GM19455 (cell line): ENCODE results near the gene CELF5.

ENCODE experiments used
- ATAC-seq: cut with Tn5 transposase; IDR thresholded peaks from one replicate; pipeline ENCODE4 v1.9.1; 2021; ENCODE audit not compliant: unreplicated experiment

CELF5 gene

GRCh38 chr19:3238066-3238561 lies 13.7 kb downstream of the CELF5 start:
- no peak for ATAC-seq

DNA sequence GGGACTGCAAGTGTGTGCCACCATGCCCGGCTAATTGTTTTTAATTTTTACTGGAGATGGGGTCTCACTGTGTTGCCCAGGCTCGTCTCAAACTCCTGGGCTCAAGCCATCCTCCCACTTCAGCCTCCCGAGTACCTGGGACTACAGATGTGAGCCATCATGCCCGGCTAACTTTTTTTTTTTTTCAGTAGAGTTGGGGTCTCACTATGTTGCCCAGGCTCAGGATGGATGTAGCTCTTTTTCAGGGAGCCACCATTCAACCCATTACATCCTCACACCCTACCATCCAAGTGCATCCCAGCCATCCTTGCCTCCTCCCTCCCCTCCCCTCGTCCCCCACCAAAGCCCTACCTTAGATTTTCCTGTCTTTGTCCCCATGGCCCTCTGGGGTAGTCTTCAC lies 14.9 kb downstream of the CELF5 start:
- no peak for ATAC-seq

DNA sequence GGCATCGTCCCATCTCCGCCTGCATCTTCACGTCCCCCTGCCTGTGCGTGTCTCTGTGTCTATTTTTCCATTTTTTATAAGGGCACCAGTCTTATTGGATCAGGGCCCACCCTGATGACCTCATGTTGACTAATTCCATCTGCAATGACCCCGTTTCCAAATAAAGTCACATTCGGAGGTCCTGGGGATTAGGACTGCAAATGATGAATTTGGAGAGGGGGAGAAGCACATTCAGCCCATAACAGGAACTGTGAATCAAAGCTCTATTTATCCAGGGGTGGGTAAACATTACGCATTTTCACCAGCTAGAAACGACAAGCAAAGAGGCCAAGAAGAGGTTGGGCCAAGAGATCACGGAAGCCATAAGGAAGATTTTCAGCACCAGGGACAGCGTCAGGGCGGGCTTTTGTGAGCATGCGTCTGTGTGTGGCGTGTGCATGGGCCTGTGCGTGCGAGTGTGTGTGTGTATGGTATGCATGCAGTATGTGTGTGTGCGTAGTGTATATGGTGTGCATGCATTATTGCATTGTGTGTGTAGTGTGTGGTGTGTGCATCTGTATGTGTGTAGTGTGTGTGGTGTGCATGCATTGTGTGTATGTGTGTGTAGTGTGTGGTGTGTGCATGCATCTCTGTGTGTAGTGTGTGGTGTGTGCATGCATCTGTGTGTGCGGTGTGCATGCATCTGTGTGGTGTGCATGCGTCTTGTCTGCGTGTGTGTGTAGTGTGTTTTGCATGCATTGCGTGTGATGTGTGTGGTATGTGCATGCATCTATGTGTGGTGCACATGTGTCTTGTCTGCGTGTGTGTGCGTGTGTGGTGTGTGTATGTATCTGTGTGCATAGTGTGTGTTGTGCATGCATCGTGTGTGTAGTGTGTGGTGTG lies 19.6 kb downstream of the CELF5 start:
- no peak for ATAC-seq

GRCh38 chr19:3245050-3245449 lies 20.6 kb downstream of the CELF5 start:
- ATAC-seq = no peak

GRCh38 chr19:3248728-3249326 lies 24.4 kb downstream of the CELF5 start:
- ATAC-seq = no peak

DNA sequence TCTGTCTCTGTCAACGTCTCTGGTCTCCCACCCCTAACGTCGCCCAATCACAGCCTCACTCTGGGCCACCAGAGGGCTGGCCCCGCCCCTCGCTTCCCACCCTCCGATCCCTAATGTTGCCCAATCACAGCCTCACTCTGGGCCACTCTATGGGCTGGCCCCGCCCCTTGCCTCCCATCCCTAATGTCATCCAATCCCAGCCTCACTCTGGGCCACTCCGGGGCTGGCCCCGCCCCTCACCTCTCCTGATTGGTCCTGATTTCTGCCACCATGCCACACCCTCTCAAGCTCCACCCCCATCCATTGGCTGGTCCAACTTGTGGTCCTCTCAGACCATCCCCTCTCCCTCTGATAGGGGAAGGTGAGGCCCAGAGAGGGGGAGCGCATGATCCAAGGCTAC lies 24.9 kb downstream of the CELF5 start:
- ATAC-seq = no peak

DNA sequence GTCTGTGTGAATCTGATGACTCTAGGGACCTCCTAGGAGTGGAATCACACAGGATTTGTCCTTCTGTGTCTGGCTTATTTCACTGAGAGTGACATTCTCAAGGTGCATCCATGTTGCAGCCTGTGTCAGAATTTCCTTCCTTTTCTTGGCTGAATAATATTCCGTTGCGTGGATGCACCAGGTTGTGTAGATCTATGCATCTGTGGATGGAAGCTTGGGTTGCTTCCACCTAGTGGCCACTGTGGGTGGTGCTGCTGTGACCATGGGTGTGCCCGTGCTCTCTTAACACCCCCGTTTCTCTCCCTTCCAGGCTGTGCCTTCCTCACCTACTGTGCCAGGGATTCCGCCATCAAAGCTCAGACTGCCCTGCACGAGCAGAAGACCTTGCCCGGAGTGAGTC lies 26.2 kb downstream of the CELF5 start:
- no peak for ATAC-seq

- no peak for ATAC-seq
These were observed 26.8 kb downstream of the CELF5 start for GRCh38 chr19:3251229-3251628.

DNA sequence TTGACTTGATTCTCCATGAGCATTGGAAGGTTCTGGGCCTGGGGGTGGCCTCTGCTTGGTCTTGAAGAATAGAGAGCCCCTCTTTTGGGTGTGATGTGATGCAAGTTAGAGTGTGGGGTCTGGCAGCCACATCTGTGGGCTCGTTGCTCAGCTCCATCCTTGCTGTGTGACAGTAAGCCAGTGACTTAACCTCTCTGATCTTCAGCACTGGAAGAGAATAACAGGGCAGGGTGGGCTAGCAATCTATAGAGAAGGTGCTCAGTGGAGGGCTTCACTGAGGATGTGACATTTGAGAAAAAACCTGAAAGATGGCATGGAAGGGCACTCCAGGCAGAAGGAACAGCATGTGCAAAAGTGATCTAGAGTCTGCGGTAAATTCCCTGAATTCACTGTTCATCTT lies 28.2 kb downstream of the CELF5 start:
- ATAC-seq = no peak

- ATAC-seq = no peak
These were observed 28.8 kb downstream of the CELF5 start for GRCh38 chr19:3253270-3253669.

DNA sequence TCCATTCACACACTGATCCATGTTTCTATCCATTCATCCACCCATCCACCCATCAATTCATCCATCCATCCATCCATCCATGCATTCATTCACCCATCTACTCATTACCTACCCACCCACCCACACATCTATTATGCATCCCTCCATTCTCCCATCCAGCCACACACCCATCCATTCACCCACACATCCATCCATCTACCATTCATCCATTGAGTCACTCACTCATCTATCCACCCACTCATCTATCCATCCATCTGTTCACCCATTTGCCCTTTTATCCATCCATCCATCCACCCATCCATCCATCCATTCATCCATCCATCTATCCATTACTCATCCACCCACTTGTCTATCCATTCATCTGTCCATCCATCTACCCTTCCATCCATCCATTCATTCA lies 30.1 kb downstream of the CELF5 start:
- ATAC-seq = no peak

- ATAC-seq = no peak
These were observed 32.6 kb downstream of the CELF5 start for GRCh38 chr19:3257071-3257470.

- ATAC-seq = no peak
These were observed 37.9 kb downstream of the CELF5 start for GRCh38 chr19:3262362-3262761.

- ATAC-seq = no peak
These were observed 39.4 kb downstream of the CELF5 start for GRCh38 chr19:3263866-3264265.

DNA sequence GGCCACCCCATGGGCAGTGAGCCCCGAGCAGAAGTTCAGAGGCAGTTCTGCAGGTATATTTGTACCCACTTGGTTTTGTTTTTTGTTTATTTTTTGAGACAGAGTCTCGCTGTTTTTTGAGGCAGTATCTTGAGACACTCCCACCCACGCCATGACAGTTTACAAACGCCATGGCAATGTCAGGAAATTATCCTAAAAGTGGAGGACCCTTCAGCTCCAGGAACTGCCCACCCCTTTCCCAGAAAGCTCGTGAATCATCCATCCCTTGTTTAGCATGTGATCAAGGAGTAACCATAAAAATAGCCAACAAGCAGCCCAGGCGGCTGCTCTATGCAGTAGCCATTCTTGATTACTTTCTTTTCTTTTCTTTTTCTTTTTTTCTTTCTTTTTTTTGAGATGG lies 41.0 kb downstream of the CELF5 start:
- ATAC-seq = no peak

DNA sequence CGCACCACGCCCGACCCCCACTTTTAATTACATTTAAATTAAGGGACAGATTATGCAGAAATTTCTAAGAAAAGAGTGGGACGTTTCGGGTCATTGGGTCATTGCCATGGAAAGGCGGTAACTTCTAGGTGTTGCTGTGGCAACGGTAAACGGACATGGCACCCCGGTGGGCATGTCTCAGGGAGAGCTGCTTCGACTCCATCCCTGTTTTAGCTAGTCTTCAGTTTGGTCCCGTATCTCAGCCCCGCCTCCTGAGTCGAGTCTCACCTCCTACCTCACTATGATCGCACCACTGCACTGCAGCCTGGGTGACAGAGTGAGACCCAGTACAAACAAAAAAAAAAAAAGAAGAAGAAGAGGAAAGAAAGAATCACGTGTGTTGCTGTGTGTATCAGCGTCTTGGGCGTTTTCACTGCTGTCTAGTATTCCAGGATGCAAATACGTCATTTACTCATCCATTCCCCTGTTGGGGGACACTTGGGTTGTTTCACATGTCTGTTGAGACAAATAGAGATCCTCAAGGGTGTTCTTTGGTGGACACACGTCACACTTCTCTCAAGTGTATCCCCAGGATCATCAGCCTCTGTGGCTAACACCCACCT lies 41.7 kb downstream of the CELF5 start:
- ATAC-seq = no peak

DNA sequence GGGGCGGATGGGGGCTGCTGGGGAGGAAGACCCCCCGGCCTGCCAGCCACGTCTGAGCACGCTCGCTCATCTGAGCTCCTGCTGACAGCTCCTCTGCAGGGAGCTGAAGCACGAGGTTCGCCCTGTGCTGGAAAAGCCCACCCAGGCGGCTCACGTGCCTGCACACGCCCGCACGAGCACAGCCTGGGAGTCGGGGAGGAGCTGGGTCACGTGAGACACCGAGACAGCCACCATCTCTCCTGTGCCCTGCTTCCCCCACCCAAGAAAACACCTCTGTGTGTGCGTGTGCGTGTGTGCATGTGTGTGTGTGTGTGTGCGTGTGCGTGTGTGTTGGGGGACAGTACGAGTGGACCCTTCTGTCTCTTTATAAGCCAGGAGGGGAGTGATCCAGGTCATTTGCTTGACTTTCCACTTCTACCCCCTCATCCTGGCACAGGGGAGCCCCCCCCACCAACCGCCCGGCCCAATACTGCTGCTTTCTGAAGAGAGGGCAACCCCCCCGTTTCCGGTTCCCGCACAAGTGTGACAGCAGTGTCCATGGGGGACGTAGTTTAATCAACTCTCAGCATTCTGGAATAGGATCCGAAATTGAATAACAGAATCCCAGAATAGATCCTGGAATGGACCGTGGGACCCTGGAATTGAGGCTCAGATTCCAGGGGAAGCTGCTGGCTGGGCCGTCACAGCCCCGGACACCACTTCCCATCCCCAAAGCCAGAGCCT lies 42.5 kb downstream of the CELF5 start:
- ATAC-seq = no peak

- no peak for ATAC-seq
These were observed 43.9 kb downstream of the CELF5 start for GRCh38 chr19:3268326-3268725.

DNA sequence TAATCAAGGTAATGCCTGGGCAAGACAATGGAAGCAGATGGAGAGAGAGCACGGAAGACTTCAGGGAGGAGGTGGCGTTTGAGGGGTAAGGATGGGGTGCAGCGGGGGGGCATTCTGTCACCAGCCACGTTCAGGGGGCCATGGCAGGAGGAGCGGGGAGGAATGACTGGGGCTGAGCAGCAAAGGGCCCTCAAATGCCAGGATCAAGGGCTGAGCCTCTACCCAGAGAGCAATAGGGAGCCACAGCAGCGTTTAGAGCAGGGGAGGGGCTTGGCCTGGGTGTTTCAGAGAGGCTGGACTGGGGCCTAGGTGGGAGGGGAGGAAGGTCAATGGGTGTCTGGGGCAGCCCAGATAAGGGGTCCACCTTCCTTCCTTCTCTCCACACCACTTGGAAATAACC lies 44.3 kb downstream of the CELF5 start:
- no peak for ATAC-seq

- no peak for ATAC-seq
These were observed 45.6 kb downstream of the CELF5 start for GRCh38 chr19:3269916-3270671.

- no peak for ATAC-seq
These were observed 46.4 kb downstream of the CELF5 start for GRCh38 chr19:3270902-3271301.
